HG02885 (cell line): ENCODE data around the gene RNF121.

ENCODE experiments used
- ATAC-seq: cut with Tn5 transposase; IDR thresholded peaks from one replicate; pipeline ENCODE4 v1.9.1; 2021; ENCODE audit warnings: mild to moderate bottlenecking; ENCODE audit not compliant: unreplicated experiment, poor library complexity

Gene RNF121

GRCh38 chr11:72002841-72003775 lies 74.3 kb downstream of the RNF121 start:
- ATAC-seq, result no peak

GRCh38 chr11:72003776-72004171 lies 74.9 kb downstream of the RNF121 start:
- ATAC-seq, result no peak

- ATAC-seq, result no peak
These were observed 75.9 kb downstream of the RNF121 start for GRCh38 chr11:72004515-72005346.

GRCh38 chr11:72005347-72006260 lies 76.8 kb downstream of the RNF121 start:
- no peak for ATAC-seq

- no peak for ATAC-seq
These were observed 77.7 kb downstream of the RNF121 start for GRCh38 chr11:72006309-72007088.

- no peak for ATAC-seq
These were observed 78.2 kb downstream of the RNF121 start for GRCh38 chr11:72007089-72007476.

GRCh38 chr11:72007587-72007986 lies 78.7 kb downstream of the RNF121 start:
- ATAC-seq, result no peak

- no peak for ATAC-seq
These were observed 79.9 kb downstream of the RNF121 start for GRCh38 chr11:72008728-72009127.

- no peak for ATAC-seq
These were observed 80.3 kb downstream of the RNF121 start for GRCh38 chr11:72009156-72009555.

- no peak for ATAC-seq
These were observed 81.8 kb downstream of the RNF121 start for GRCh38 chr11:72010529-72011233.

GRCh38 chr11:72012091-72012630 lies 83.3 kb downstream of the RNF121 start:
- ATAC-seq, result no peak

GRCh38 chr11:72012897-72013721 lies 84.3 kb downstream of the RNF121 start:
- ATAC-seq, result no peak

GRCh38 chr11:72013765-72014711 lies 85.2 kb downstream of the RNF121 start:
- ATAC-seq, result no peak

GRCh38 chr11:72014761-72015320 lies 86.0 kb downstream of the RNF121 start:
- ATAC-seq, result no peak

GRCh38 chr11:72015511-72016061 lies 86.7 kb downstream of the RNF121 start:
- ATAC-seq, result no peak

GRCh38 chr11:72018171-72018570 lies 89.3 kb downstream of the RNF121 start:
- ATAC-seq, result no peak
